ENCODE results near the gene IVD.

IVD gene

DNA sequence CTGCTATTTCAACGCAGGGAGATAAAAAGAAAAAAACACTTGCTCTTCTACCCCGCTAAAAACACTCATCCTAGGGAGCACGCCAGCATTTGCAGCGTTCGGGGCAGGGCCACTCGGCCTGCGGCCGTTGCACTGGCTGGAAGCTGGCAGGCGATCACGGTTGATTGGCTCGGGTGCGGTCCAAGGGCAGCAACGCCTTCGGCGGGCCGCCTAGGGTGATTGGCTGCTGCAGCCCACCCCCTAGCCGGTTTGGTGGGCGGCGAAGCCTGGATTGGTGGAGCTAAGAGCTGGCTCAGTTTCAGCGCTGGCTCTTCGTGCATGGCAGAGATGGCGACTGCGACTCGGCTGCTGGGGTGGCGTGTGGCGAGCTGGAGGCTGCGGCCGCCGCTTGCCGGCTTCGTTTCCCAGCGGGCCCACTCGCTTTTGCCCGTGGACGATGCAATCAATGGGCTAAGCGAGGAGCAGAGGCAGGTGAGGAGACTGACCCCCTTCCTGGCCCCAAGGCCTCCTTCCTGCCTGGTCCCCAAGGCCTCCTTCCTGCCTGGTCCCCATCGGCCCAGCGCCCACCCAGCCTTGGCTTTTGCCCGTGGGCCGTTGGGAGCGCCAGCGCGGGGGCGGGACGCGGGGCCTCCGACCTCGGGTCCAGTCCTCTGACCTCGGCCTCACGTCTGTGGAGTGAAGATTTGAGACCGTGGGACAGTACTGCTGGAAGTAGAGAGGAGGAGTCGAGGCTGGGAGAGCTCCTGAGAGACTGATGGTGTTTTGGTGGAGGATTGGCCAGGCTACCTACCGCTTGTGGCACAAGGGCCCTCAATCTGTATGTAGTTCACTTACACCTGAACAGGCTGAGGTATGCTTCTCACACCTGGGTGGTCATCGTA, at the start of gene IVD:
IVD (plus strand) TSS at position 295 of the 881 bp plus-strand sequence; CDS start at position 328, 33 bp downstream.
- DNase-seq, result peak; percentile 77

- DNase-seq, result no peak
Observed at GRCh38 chr15:40355976-40356585, 49.5 kb upstream of the IVD start.

DNA sequence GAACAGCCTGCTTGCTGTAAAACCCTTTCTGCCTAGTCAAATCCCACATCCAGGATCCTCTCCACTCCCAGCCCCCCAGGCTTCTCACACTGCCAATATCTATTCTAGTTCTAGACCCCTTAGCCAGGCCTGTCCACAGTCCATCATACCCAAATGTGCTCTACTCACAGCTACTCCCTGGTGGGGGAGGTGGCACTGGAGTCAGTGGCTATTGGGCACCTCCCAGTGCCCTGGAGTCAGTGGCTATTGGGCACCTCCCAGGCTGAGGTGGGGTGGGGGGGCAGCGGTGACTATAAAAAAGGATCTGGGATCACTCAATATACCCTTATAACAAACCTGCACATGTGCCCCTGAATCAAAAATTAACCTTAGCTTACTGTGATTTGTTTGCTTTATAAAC, 48.3 kb upstream of the IVD start:
- DNase-seq, result no peak

- peak; percentile 85 for DNase-seq
Observed at GRCh38 chr15:40357723-40358470, 47.7 kb upstream of the IVD start, which contains the start of gene DISP2. Gene DISP2, plus strand, starts transcription at chr15:40358219. Its CDS starts 103 bp downstream, at chr15:40358322.

GRCh38 chr15:40358471-40359353, 46.9 kb upstream of the IVD start:
- no peak for DNase-seq

DNA sequence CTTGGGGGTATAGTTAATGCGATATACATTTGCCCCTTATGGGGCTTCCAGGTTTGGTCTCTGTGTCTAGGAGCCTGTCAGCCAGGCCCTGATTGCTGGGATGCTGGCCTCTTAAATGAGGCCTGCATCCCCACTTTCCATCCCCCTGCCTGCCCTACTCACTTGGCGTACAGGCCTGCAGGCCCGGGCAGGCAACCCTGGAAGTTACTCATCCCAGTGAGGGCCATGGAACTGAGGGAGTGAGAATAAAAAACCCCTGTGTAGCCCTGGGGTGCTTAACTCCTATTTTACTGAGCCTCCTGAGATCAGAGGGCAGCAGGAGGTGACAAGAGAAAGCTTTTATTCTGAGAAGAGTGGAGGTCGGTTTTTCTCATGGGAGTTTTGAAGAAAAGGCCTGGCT, 45.6 kb upstream of the IVD start:
- no peak for DNase-seq

- no peak for DNase-seq
Observed at GRCh38 chr15:40361640-40362039, 44.0 kb upstream of the IVD start.

DNA sequence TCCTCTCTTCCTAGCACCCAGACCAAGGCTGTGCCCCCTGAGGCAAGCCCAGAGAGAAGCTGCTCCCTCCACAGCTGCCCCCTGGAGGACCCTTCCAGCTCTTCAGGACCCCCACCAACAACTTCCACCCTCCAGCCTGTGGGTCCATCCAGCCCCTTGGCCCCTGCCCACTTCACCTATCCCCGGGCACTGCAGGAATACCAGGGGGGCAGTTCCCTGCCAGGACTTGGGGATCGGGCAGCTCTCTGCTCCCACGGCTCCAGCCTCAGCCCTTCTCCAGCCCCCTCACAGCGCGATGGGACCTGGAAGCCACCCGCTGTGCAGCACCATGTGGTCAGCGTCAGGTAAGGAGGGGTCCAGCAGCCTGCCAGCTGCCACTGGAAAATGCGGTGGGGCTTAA, 42.0 kb upstream of the IVD start:
- DNase-seq, result no peak

GRCh38 chr15:40364251-40364650, 41.3 kb upstream of the IVD start:
- DNase-seq, result no peak

DNA sequence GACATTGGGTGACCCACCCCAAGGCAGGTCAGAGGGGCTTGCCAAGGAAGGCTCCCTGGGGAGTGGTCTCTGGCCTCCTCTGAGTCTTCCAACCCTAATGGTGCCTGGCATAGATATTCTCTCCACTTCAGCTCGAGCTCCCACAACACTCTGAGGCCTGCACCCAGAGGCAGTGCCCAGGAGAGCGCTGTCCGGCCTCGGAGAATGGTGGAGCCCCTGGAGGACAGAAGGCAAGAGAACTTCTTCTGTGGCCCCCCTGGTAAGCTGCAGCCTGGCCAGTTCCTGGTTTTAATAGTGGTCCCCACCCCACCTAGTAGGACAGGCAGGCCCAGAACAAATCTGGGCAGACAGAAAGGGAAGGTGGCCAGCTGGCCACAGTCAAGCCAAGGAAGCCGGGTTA, 40.6 kb upstream of the IVD start:
- DNase-seq, result no peak

DNA sequence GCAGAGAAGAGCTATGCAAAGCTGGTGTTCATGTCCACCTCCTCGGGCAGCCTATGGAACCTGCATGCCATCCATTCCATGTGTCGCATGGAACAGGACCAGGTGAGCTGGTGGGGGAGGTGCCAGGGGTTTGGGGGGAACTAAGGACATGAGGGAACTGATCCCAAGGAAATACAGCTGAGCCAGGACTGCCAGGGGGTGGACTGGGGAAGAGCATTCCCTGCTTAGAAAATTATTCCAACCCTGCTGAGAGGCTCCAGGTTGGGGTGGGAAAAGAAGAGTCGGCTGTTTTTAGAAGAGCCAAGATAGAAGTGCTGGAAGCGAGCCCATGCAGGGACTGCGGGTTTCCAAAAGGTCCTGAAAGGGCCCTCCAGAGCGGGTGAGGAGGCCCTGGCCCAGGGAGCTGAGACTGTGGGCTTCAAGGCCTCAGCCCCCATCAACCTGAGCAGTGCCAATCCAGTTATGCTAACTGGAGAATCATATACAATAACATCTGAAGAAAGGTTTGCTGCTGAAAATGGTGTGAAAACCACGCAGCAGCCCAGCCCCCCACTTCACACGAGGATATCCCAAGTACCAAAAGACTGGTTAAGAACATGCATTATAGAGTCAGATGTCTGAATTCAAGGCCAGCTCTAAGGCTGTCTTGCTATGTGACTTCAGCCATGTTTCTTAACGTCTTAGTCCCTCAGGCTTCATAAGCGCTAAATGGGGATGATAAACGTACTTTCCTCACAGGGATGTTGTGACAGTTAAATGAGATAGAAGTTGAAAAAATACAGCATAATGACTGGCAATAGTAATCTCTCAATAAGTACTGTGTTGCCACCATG, 39.8 kb upstream of the IVD start:
- no peak for DNase-seq

DNA sequence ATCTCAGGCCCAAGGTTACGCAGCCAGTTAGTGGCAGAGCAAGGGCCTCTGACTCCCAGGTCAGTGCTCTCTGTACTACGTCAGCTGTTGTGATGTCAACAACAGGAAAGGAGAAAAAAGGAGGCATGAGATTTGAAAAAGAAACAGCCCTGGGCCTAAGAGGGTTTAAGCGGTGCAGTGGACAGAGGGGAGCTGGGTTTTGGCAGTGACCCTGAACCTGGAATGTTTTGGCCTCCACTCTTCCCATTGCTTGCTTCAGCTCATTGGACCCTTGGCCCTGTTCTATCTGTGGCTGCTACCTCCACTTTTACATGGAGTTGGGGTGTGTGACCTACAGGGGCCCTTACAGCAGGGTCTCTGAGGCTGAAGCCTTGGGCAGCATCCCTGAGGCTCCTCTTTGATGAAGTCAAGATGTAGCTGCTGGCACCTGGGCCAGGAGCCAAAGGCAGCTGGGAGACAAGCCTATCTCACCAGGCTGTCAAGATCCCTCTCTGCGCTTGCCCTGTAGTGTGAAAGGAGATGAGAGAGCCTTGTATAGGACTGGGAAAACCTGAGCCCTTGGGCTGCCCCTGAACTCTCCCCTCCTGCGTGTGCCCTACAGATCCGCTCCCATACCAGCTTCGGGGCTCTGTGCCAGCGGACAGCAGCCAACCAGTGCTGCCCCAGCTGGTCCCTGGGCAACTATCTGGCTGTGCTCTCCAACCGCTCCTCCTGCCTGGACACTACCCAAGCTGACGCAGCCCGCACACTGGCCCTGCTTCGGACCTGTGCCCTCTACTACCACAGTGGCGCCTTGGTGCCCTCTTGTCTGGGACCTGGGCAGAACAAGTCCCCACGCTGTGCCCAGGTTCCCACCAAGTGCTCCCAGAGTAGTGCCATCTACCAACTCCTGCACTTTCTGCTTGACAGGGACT, 38.9 kb upstream of the IVD start:
- DNase-seq, result no peak

DNA sequence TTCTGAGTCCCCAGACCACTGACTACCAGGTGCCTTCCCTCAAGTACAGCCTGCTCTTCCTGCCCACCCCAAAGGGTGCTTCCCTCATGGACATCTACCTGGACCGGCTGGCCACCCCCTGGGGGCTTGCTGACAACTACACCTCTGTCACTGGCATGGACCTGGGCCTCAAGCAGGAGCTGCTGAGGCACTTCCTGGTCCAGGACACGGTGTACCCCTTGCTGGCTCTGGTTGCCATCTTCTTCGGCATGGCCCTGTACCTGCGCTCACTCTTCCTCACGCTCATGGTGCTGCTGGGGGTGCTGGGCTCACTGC, 38.3 kb upstream of the IVD start:
- DNase-seq, result no peak

DNA sequence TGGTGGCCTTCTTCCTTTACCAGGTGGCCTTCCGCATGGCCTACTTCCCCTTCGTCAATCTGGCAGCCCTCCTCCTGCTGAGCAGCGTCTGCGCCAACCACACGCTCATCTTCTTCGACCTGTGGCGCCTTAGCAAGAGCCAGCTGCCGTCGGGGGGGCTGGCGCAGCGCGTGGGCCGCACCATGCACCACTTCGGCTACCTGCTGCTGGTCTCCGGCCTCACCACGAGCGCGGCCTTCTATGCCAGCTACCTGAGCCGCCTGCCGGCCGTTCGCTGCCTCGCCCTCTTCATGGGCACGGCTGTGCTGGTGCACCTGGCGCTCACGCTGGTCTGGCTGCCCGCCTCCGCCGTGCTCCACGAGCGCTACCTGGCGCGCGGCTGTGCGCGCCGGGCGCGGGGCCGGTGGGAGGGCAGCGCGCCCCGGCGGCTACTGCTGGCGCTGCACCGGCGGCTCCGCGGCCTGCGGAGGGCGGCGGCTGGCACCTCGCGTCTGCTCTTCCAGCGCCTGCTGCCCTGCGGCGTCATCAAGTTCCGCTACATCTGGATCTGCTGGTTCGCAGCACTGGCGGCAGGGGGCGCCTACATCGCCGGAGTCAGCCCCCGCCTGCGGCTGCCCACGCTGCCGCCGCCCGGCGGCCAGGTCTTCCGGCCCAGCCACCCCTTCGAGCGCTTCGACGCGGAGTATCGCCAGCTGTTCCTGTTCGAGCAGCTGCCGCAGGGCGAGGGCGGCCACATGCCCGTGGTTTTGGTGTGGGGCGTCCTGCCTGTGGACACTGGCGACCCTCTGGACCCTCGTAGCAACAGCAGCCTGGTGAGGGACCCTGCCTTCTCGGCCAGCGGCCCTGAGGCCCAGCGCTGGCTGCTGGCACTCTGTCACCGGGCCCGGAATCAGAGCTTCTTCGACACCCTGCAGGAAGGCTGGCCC, 37.6 kb upstream of the IVD start:
- DNase-seq, result peak; percentile 79

DNA sequence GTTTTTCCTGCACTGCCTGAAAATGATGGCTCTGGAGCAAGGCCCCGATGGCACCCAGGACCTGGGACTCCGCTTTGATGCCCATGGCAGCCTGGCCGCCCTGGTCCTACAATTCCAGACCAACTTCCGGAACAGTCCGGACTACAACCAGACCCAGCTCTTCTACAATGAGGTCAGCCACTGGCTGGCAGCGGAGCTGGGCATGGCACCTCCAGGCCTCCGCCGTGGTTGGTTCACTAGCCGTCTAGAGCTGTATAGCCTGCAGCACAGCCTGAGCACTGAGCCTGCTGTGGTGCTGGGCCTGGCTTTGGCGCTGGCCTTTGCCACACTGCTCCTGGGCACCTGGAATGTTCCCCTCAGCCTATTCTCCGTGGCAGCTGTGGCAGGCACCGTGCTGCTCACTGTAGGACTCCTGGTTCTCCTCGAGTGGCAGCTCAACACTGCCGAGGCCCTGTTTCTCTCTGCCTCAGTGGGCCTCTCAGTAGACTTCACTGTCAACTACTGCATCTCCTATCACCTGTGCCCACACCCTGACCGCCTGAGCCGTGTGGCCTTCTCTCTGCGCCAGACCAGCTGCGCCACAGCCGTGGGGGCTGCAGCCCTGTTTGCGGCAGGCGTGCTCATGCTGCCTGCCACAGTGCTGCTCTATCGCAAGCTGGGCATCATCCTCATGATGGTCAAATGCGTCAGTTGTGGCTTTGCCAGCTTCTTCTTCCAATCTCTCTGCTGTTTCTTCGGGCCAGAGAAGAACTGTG, 36.7 kb upstream of the IVD start:
- no peak for DNase-seq

GRCh38 chr15:40369474-40369869, 36.1 kb upstream of the IVD start:
- DNase-seq, result no peak

- DNase-seq, result no peak
Observed at GRCh38 chr15:40369971-40370370, 35.6 kb upstream of the IVD start.

DNA sequence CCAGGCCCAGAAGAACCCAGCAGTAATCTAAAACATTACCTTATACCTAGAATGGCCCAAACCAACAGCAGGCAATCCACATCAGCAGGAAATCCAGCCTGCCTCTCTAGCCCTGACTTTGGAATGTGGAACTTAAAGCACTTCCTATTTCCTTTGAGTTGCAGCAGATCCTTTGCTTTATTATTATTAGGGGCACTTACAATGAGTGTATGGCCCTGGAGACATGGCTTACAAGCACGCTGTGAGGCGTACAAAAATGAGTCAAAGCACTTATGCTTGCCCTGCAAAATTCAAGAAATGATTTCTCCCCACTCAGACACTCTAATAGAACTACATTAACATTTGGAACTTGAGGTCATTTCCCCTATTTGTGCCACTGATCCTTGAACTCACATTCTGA, 32.6 kb upstream of the IVD start:
- DNase-seq, result no peak

DNA sequence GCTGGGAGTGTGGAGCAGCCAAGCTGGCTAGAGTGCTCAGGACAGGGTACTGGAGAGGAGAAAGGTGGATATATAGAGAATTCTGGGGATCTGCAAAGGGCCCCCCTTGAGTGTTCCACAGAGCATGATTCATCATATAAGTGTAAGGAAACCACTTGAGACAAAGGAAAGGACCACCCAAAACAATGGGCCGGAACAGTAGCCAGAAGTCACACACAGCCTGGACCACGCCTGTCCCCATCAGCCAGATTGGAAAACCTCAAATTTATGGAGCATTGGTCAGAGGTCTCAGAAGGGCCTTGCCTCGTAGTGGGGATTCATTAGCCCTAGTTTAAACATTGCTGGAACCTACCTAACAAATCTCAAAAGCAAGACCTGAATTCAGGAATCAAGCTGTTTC, 28.0 kb upstream of the IVD start:
- DNase-seq, result no peak
